Left ventricle myocardium superior (tissue), 1 donor: ENCODE measurements around the gene RHOXF2. TPM values are rescaled to one million over a fixed set of nuclear protein-coding genes. Genes with fewer than 3 reads are reported as not detected.
"Not testable (repeated sequence)": the region's sequence is repeated elsewhere in the genome, so short reads cannot be mapped to it uniquely, and the experiment has no call there.

Experiments used
- ATAC-seq: fragments of 200-7000 bp; cut with Tn5 transposase; one replicate; pipeline ENCODE4 v1.9.1; 2020; ENCODE audit warnings: mild to moderate bottlenecking, moderate library complexity
- DNase-seq: peaks from one replicate; pipeline ENCODE4 v3.0.0-alpha.2; 2020
- intact Hi-C: fragments of 100-400 bp; cut with micrococcal nuclease; formaldehyde crosslinking; loops from one replicate; pipeline ENCODE4 v1.11.0; 2022
- total RNA-seq: library from RNA; stranded (reverse); fragmentation: NEBNext Ultra II Directional; extraction: Animal tissue kit (Norgen Biotek cat#: 25700); gene quantifications from one replicate; pipeline ENCODE4 v1.2.1, GENCODE V29; 2021
- donor health status: DM: no; HTN: yes; CAD: no; lungs with severe emphysema.

The RHOXF2 gene
- total RNA-seq, 1 donor from 2014 or later = not detected

DNA sequence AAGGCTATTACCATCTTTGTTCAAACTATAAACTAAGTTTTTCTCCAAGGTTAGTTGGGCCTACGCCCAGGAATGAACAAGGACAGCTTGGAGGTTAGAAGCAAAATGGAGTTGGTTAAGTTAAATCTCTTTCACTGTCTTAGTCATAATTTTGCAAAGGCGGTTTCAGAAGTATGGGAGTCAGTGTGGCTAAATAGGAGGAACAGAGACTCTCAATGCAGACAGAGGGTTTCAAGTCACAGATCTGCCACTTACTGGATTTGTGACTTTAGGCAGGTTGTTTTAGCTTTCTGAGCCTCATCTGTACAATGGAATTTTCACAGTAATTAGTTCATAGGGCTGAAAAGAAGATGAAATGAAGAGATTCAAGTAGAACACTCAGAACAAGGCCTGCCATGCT, 35.3 kb downstream of the RHOXF2 start:
- intact Hi-C loops, DNase-seq, ATAC-seq: not testable (repeated sequence)

DNA sequence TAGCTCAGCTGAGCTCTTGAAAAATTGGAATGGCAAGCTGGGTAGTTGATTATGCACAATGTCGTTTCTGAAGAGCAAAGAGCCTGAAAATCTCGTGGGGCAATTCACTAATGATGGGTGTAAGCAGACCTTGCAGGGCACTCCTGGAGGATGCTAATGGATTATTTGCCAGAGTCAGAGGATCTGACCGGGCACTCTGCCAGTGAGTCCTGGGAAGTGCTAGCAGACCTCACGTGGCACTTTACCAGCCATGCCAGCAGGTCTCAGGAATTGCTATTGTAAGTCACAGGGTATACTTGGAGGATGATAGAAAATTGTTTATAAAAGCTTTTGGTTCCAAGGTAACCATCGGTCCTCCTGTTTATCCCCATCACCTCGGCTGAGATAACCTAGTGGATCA, 37.4 kb downstream of the RHOXF2 start:
- DNase-seq, intact Hi-C loops: not testable (repeated sequence)
- ATAC-seq = peak; percentile 69

DNA sequence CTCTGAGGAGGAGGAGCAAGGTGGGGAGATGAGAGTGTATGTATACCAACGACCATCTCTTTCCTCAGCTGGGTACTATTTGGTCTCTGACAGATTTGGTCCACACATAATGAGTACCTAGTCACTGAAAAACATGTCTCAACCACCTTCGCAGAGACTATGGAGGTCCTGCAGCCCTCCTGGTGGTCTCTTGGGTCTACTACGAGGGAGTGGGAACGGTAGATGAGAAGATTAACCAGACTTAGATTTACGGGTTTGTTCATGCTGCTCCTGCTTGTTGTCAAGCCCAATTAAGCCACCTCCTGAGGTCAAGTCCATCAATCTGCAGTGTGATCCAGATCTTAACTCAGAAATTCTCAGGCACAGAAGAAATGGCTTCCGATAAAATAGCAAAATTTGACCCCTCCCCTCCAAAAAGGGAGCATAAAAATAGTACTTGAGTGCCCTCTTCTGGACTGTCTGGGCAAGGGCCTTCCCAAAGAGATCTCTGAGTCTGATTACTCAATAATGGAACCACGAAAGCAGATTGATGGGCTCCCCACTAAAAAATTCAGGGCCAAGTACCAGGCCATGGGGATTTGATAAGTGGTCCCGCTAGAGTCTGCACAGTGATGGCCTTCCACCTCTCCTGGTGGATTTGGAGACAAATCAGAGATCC, 38.3 kb downstream of the RHOXF2 start:
- intact Hi-C loops, DNase-seq, ATAC-seq: not testable (repeated sequence)

DNA sequence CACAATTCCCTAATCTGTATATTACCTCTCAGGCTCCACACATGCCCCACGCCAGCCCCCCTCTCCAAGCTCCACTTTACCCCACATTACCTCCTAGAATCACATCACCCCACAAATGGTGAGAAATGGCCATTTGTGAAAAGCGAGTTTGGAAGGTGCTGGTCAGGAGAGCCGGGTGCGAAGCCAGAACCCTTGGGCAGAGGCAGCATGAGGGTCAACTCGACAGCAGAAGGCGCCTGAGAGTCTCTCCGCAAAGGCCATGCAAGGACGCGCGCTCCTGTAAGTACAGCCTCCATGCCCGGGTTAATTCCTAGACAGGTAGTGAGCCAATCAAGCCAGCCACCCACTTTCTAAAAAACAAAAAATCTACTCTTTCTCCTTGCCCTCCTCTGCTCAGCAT, 42.4 kb downstream of the RHOXF2 start:
- intact Hi-C loops = no loop called here

DNA sequence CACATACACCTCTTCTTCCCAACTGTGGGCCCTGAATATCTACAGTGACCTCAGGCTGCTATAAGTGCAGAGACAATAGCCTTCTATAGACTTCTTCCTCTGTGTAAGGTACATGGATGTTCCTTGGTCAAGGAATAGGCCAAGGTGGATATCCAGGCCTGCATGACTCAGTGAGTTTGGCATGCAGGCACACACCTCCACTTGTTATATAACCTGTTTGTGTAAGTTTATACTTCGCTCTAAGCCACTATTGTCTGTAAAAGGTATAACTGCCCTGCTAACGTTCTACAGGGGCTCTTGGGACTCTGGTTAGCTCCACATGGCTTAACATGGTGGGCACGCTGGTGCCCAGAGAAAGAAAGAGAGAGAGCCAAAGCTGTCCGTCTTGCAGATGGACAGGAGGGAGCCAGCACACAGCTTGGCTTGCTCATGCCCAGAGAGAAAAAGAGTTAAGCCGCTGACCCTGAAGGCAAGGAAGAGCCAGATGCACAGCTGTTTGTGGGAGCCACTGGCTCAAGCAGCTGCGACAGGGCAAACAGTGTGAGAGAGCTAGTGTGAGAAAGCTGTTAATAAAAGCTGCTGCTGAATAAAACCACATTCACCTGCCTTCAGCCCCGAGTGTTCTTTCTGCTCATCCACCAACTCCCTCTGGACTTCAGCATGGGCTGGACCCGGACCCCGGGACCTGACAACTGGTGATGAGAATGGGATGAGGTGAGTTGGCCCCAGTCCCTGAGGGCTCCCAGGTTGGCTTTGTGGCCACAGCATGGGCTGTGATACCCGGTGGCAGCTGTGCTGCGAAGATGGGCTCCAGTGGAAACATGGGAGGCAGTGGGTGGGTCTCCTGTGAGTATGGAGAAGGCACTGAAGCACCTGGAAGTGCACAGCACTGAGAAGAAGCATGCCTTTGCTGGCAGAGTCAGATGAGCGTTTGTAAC, 47.7 kb downstream of the RHOXF2 start:
- intact Hi-C loops = no loop called here
- DNase-seq (no peak), ATAC-seq (no peak)

More for the DNA sequence above, 42.4 kb downstream of the RHOXF2 start:
- ATAC-seq (no peak), DNase-seq (no peak)

DNA sequence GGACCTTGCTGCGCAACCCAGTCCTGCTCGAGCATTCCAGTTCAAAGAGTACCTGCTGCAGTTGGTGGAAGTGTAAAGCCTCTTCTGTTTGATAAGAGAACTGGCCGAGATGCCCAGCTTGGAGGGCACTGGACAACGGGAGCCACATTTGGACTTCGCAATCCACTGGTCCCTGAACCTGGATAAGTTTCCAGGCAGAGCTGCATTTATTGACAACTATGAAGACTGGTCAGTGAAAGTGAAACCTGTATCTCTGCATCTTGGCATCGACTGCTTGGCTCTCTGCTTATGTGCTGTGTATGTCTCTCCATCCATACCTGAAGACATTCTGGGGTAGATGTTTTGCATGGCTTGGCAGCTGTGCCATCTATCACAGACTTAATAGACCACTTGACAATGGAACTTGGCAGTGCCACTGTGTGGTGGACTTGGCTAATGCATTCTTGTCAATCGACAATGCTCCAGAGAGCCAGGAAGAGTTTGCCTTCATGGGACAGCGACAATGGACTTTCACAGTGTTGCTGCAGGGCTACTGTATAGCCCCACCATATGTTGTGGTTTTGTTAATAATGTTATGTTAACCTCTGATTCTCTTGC, 48.7 kb downstream of the RHOXF2 start:
- DNase-seq = no peak
- intact Hi-C loops = no loop called here
- no peak for ATAC-seq

DNA sequence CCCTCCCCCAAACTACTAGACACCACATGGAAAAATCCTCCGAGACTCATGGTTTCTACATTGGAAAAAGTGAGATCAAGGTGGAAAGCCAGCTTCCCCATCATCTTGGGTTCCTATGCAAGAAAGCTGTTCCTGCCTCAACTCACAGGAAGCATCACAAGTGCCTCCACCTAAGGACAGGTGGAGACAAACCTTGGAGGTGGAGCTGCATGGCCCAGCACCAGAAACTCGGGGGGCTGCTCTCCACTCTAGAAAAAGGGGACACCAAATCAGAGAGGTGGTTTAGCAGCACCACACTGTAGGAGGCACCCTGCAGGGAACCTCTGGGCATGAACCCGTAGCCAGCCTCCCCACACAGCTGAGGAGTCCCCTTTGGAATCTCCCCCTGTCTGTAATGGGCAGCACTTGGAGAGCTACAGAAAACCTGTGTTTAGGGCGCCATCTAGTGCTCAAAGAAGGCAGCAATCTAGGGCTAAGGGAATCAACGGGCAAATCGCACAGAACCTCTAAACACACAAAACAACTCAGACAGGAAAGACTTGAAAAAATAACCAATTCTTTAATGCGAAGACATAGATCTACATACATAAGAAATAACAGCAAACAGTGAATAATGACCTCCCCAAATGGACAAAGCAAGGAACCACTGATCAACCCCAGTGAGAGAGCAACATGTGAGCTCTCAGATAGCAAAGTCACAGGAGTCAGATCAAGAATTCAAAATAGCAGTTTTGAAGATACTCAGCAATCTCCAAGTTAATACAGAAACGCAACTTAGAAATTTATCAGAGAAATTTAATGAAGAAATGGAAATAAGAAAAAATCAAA, 55.2 kb downstream of the RHOXF2 start:
- DNase-seq (no peak), ATAC-seq (peak; percentile 67)
- intact Hi-C loops = no loop called here

Other genes with a start within 250 kb of the RHOXF2 start
- gene NKAP, start 214.9 kb upstream of the RHOXF2 start, total RNA-seq = 3.6 TPM
- not detected for gene RHOXF2B, start 80.9 kb upstream of the RHOXF2 start, total RNA-seq
- not detected for gene RHOXF1, start 42.7 kb upstream of the RHOXF2 start, total RNA-seq
- 6.4 TPM for gene ZBTB33, start 92.2 kb downstream of the RHOXF2 start, total RNA-seq
- 0.72 TPM for gene TMEM255A, start 152.8 kb downstream of the RHOXF2 start, total RNA-seq
- not detected for gene ATP1B4, start 203.5 kb downstream of the RHOXF2 start, total RNA-seq